H1 (cell line): Measurements from ENCODE around the gene ZDHHC5. TPM values are rescaled to one million over a fixed set of nuclear protein-coding genes. Genes with fewer than 3 reads are reported as not detected.

Source experiments
- CTCF ChIA-PET: fragments of 300-600 bp; sonication (Branson Sonifier 250); formaldehyde crosslinking; loops from one replicate; lab custom pipeline; 2021; ENCODE audit not compliant: partially characterized antibody; lab: Charles Lee
- POLR2A ChIA-PET: fragments of 300-600 bp; sonication (Branson Sonifier 250); formaldehyde crosslinking; loops from one replicate; lab custom pipeline; 2021; ENCODE audit warnings: inconsistent platforms; ENCODE audit not compliant: partially characterized antibody; lab: Charles Lee
- DNase-seq, 2 experiments: peaks; one replicate each; pipeline versions ENCODE4 v3.0.0 to v3.0.0-alpha.2; 2010 to 2022; ENCODE audit warnings: low spot score in 2 of 2, low read depth in 1 of 2, mixed read lengths in 1 of 2
- FAIRE-seq: peaks from 2 replicates; lab custom pipeline; 2011; peaks lifted over from hg19 to GRCh38; lab: Jason Lieb, UNC
- H2AFZ ChIP-seq: 2 replicates; pipeline ENCODE4 v1.8.1; 2012; ENCODE audit warnings: low read length, inconsistent platforms
- H2AK5ac ChIP-seq: 2 replicates; pipeline ENCODE4 v1.6.1; 2013; ENCODE audit warnings: low read depth, low read length
- H2BK120ac ChIP-seq: replicated peaks from 2 replicates; pipeline ENCODE3; 2013; ENCODE audit warnings: low read depth, low read length, inconsistent platforms
- H2BK12ac ChIP-seq: 2 replicates; pipeline ENCODE4 v1.6.1; 2013; ENCODE audit warnings: low read depth, low read length
- H2BK15ac ChIP-seq: 2 replicates; pipeline ENCODE4 v1.6.1; 2013; ENCODE audit warnings: low read length
- H2BK20ac ChIP-seq: 2 replicates; pipeline ENCODE4 v1.6.1; 2013; ENCODE audit warnings: low read length
- H2BK5ac ChIP-seq: 2 replicates; pipeline ENCODE4 v1.6.1; 2013; ENCODE audit warnings: low read depth, low read length
- H3K14ac ChIP-seq: 2 replicates; pipeline ENCODE4 v1.6.1; 2013; ENCODE audit warnings: inconsistent platforms; ENCODE audit not compliant: insufficient read length
- H3K18ac ChIP-seq: 2 replicates; pipeline ENCODE4 v1.6.1; 2013; ENCODE audit warnings: low read length; ENCODE audit errors: extremely low read depth
- H3K23ac ChIP-seq: 2 replicates; pipeline ENCODE4 v1.6.1; 2013; ENCODE audit warnings: inconsistent platforms; ENCODE audit not compliant: insufficient read length
- H3K23me2 ChIP-seq: 2 replicates; pipeline ENCODE4 v1.6.1; 2013; ENCODE audit warnings: low read depth, low read length
- H3K27ac ChIP-seq: 2 replicates; pipeline ENCODE4 v1.6.1; 2011; ENCODE audit warnings: low read depth, low read length, inconsistent platforms
- H3K27me3 ChIP-seq, 4 experiments: replicated peaks in 1 of 4; 1 replicate in 1 of 4; 2 replicates in 3 of 4; pipeline versions ENCODE4 v1.6.1 to v1.8.1; 2011 to 2013; ENCODE audit warnings: low read length in 3 of 4, mild to moderate bottlenecking in 3 of 4, inconsistent platforms in 2 of 4, mixed read lengths in 2 of 4, moderate library complexity in 1 of 4; ENCODE audit not compliant: control insufficient read depth in 3 of 4, insufficient read depth in 3 of 4; ENCODE audit errors: extremely low read depth in 1 of 4
- H3K36me3 ChIP-seq, 4 experiments: 2 replicates each; pipeline versions ENCODE4 v1.6.1 to v1.8.1; 2011 to 2013; ENCODE audit warnings: mild to moderate bottlenecking in 4 of 4, low read length in 3 of 4, moderate library complexity in 2 of 4, control low read depth in 1 of 4, inconsistent platforms in 1 of 4; ENCODE audit not compliant: insufficient read depth in 4 of 4, control insufficient read depth in 2 of 4
- H3K4ac ChIP-seq: replicated peaks from 2 replicates; pipeline ENCODE3; 2013; ENCODE audit warnings: low read length, low read depth, mixed read lengths, inconsistent platforms; ENCODE audit not compliant: insufficient read length
- H3K4me1 ChIP-seq, 4 experiments: replicated peaks in 1 of 4; 1 replicate in 1 of 4; 2 replicates in 3 of 4; pipeline versions ENCODE4 v1.6.1 to v1.8.1; 2011 to 2013; ENCODE audit warnings: low read length in 3 of 4, inconsistent platforms in 2 of 4, mixed read lengths in 1 of 4; ENCODE audit not compliant: insufficient read depth in 4 of 4, control insufficient read depth in 3 of 4
- H3K4me2 ChIP-seq, 2 experiments: 2 replicates each; pipeline versions ENCODE4 v1.6.1 to v1.8.1; 2011 to 2013; ENCODE audit warnings: low read depth in 2 of 2, low read length in 2 of 2, control low read depth in 1 of 2, inconsistent platforms in 1 of 2, mild to moderate bottlenecking in 1 of 2; ENCODE audit not compliant: insufficient read depth in 1 of 2
- H3K4me3 ChIP-seq, 4 experiments: fragments of 200-600, 300-600 bp in 1 of 4; sonication (generic), shearing (Covaris generic), sonication (Bioruptor Twin) in 1 of 4; 2 replicates each; pipeline versions ENCODE4 v1.5.1 to v1.8.1; 2011 to 2016; ENCODE audit warnings: low read length in 4 of 4, low read depth in 3 of 4, control low read depth in 2 of 4, inconsistent platforms in 2 of 4, mild to moderate bottlenecking in 2 of 4, mixed read lengths in 1 of 4, moderate library complexity in 1 of 4; ENCODE audit not compliant: insufficient read depth in 2 of 4; ENCODE audit errors: extremely low read depth in 1 of 4
- H3K56ac ChIP-seq: replicated peaks from 2 replicates; pipeline ENCODE3; 2013; ENCODE audit warnings: low read depth, mild to moderate bottlenecking, mixed read lengths, low read length, inconsistent platforms; ENCODE audit not compliant: insufficient read length
- H3K79me1 ChIP-seq: 2 replicates; pipeline ENCODE4 v1.6.1; 2013; ENCODE audit warnings: low read depth, low read length, control low read depth
- H3K79me2 ChIP-seq, 2 experiments: 2 replicates each; pipeline versions ENCODE4 v1.6.1 to v1.8.1; 2012 to 2013; ENCODE audit warnings: low read length in 2 of 2, mild to moderate bottlenecking in 2 of 2, inconsistent platforms in 1 of 2; ENCODE audit not compliant: insufficient read depth in 2 of 2, control insufficient read depth in 1 of 2
- H3K9ac ChIP-seq, 4 experiments: replicated peaks in 1 of 4; 1 replicate in 1 of 4; 2 replicates in 3 of 4; pipeline versions ENCODE4 v1.6.1 to v1.8.1; 2011 to 2013; ENCODE audit warnings: low read depth in 3 of 4, low read length in 3 of 4, control low read depth in 2 of 4, mild to moderate bottlenecking in 2 of 4, moderate library complexity in 2 of 4, inconsistent platforms in 1 of 4; ENCODE audit errors: extremely low read depth in 1 of 4
- H3K9me3 ChIP-seq, 2 experiments: 2 replicates each; pipeline versions ENCODE4 v1.6.1 to v1.8.1; 2012 to 2013; ENCODE audit warnings: mild to moderate bottlenecking in 2 of 2, moderate library complexity in 2 of 2, control low read depth in 1 of 2, inconsistent platforms in 1 of 2, low read depth in 1 of 2, low read length in 1 of 2, mixed read lengths in 1 of 2; ENCODE audit not compliant: insufficient read depth in 2 of 2
- H4K20me1 ChIP-seq, 2 experiments: replicated peaks in 1 of 2; 2 replicates each; pipeline versions ENCODE3 to v1.8.1; 2011 to 2013; ENCODE audit warnings: inconsistent platforms in 2 of 2, low read length in 2 of 2, mild to moderate bottlenecking in 1 of 2; ENCODE audit not compliant: insufficient read depth in 2 of 2, control insufficient read depth in 1 of 2
- H4K5ac ChIP-seq: 2 replicates; pipeline ENCODE4 v1.6.1; 2013; ENCODE audit warnings: low read length, low read depth, mixed read lengths, inconsistent platforms; ENCODE audit not compliant: insufficient read length
- H4K8ac ChIP-seq: 2 replicates; pipeline ENCODE4 v1.8.0; 2013; ENCODE audit warnings: mild to moderate bottlenecking, moderate library complexity, low read length, inconsistent platforms; ENCODE audit not compliant: insufficient read depth; ENCODE audit errors: extremely low read depth
- H4K91ac ChIP-seq: replicated peaks from 2 replicates; pipeline ENCODE3; 2013; ENCODE audit warnings: low read length, mixed read lengths, inconsistent platforms; ENCODE audit not compliant: insufficient read length
- RAD21 ChIP-seq, 2 experiments: IDR thresholded peaks in 1 of 2; conservative IDR thresholded peaks in 1 of 2; 2 replicates each; pipeline ENCODE4 v1.6.1; 2011; ENCODE audit warnings: low read depth in 2 of 2, low read length in 2 of 2, improper control_type of control experiment in 1 of 2, inconsistent platforms in 1 of 2, mild to moderate bottlenecking in 1 of 2, moderate library complexity in 1 of 2
- WGBS, 2 experiments: shearing (Covaris generic) in 1 of 2; methylation state at CpG; one replicate each; pipeline versions ENCODE4 v1.1.6 to v1.1.7; 2013 to 2015; ENCODE audit warnings: low lambda C conversion rate in 2 of 2, mixed read lengths in 2 of 2, inconsistent platforms in 1 of 2, low coverage in 1 of 2, missing lambda C conversion rate in 1 of 2; ENCODE audit not compliant: insufficient replicate concordance in 2 of 2, insufficient coverage in 1 of 2, insufficient read length in 1 of 2; ENCODE audit errors: extremely low coverage in 1 of 2, missing lambda C conversion rate in 1 of 2; 5-methylcytosine and 5-hydroxymethylcytosine counted together
- polyA plus RNA-seq, 7 experiments: library from polyadenylated mRNA; depleted of rRNA in 3 of 7; stranded (reverse) in 5 of 7; unstranded in 2 of 7; fragments of >200 nt in 5 of 7; fragments of 200-250 nt in 2 of 7; gene quantifications; 1 replicate in 5 of 7; 2 replicates in 1 of 7; 4 replicates in 1 of 7; pipeline versions ENCODE4 v1.2.1 to v1.2.3, GENCODE V29; 2011 to 2013; ENCODE audit warnings: missing spikeins in 2 of 7, mixed read lengths in 2 of 7
- total RNA-seq: library from RNA; stranded (reverse); fragmentation: NEBNext Ultra II Directional; extraction: Animal tissue kit (Norgen Biotek cat#: 25700); gene quantifications from 2 replicates; pipeline ENCODE4 v1.2.1, GENCODE V29; 2021

ZDHHC5 gene
- total and polyA plus RNA-seq, 2 of the 8 experiments (the other 6 are each of a cell fraction or from before 2014, with no cell fraction given): 40.0 to 56.3 TPM

GRCh38 chr11:57700425-57700824 is 32.5 kb downstream of the ZDHHC5 start:
- H3K36me3 ChIP-seq: peaks cover 25 to 68% (median 55%) of the 10 kb centered on the region in 4 experiments
- H4K20me1 ChIP-seq: no peaks in the 10 kb centered on the region
- H2AFZ ChIP-seq: no peak overlapping the region
- H3K4me2 ChIP-seq: no peak overlapping the region
- no peak overlapping the region for H2BK20ac ChIP-seq
- no peak overlapping the region for H3K9ac ChIP-seq
- H3K4me1 ChIP-seq: no peaks in the 10 kb centered on the region
- H3K79me2 ChIP-seq: no peaks in the 10 kb centered on the region
- H2BK12ac ChIP-seq: no peak overlapping the region
- no peak overlapping the region for H2AK5ac ChIP-seq
- no peak for DNase-seq
- no peak overlapping the region for H3K56ac ChIP-seq
- 91% methylated on average over 3 of the region's 3 CpGs; no CpG with 5 or more reads in 1 of the 2 experiments for WGBS, 2 experiments
- no peaks in the 10 kb centered on the region; the same call in 1 of the 2 replicates for H3K23me2 ChIP-seq
- H2BK120ac ChIP-seq: no peak overlapping the region
- H3K4ac ChIP-seq: no peak overlapping the region
- H4K5ac ChIP-seq: no peak overlapping the region
- no peak overlapping the region for H3K27ac ChIP-seq
- no peak for FAIRE-seq
- no peaks in the 10 kb centered on the region for H3K79me1 ChIP-seq
- H2BK5ac ChIP-seq: no peak overlapping the region
- no peak overlapping the region for H3K23ac ChIP-seq
- no peaks in the 10 kb centered on the region for H3K9me3 ChIP-seq
- H3K27me3 ChIP-seq: no peaks in the 10 kb centered on the region
- ChIA-PET POLR2A (interaction anchor here (3.6 kb wide), 1 partner anchor 42 kb away, joined by 13 read pairs; the partner anchor contains the start of gene SELENOH), CTCF (no interaction called here)
- no peak overlapping the region for H4K91ac ChIP-seq
- no peak overlapping the region for H3K18ac ChIP-seq
- H3K14ac ChIP-seq: no peak overlapping the region
- H4K8ac ChIP-seq: no peak overlapping the region
- no peak overlapping the region for H2BK15ac ChIP-seq
- no peak overlapping the region for H3K4me3 ChIP-seq
- peak in 1 of 2 experiments; percentile 33; a peak in 1 of 4 replicates for TF ChIP-seq RAD21 (IDR thresholded peaks at IDR 0.05 in 1 of 2, conservative IDR thresholded peaks at IDR 0.05 in 1 of 2; ENCODE audit: low read depth in 2 of 2, low read length in 2 of 2)
